Smooth muscle cell (in vitro differentiated cells): ENCODE measurements around the gene PRKAG2. TPM values are rescaled to one million over a fixed set of nuclear protein-coding genes. Genes with fewer than 3 reads are reported as not detected.
"Not testable (repeated sequence)": the region's sequence is repeated elsewhere in the genome, so short reads cannot be mapped to it uniquely, and the experiment has no call there.

Experiments
- DNase-seq: peaks from one replicate; lab custom pipeline; 2025; ENCODE audit not compliant: unreplicated experiment; lab: John Stamatoyannopoulos, UW
- H2AFZ ChIP-seq: fragments of 200-600 bp; sonication (generic); 2 replicates; pipeline ENCODE4 v1.6.0; 2016; ENCODE audit warnings: antibody characterized with exemption, low read depth, mild to moderate bottlenecking
- H3F3A ChIP-seq: fragments of 200-600 bp; sonication (generic); 2 replicates; pipeline ENCODE4 v1.6.0; 2017; ENCODE audit warnings: antibody characterized with exemption, low read depth
- H3K27ac ChIP-seq: fragments of 200-600 bp; sonication (generic); 2 replicates; pipeline ENCODE4 v1.5.1; 2016; ENCODE audit warnings: low read depth, mild to moderate bottlenecking
- H3K27me3 ChIP-seq: fragments of 200-600 bp; sonication (generic); 2 replicates; pipeline ENCODE4 v1.6.1; 2016; ENCODE audit warnings: low read depth, mild to moderate bottlenecking
- H3K36me3 ChIP-seq: fragments of 200-600 bp; sonication (generic); 2 replicates; pipeline ENCODE4 v1.5.1; 2016; ENCODE audit warnings: low read depth
- H3K4me1 ChIP-seq: fragments of 200-600 bp; sonication (generic); 2 replicates; pipeline ENCODE4 v1.5.1; 2016; ENCODE audit warnings: low read depth
- H3K4me2 ChIP-seq: fragments of 200-600 bp; sonication (generic); 2 replicates; pipeline ENCODE4 v1.6.0; 2016; ENCODE audit warnings: mild to moderate bottlenecking
- H3K4me3 ChIP-seq: fragments of 200-600 bp; sonication (generic); 2 replicates; pipeline ENCODE4 v1.5.1; 2016; ENCODE audit warnings: mild to moderate bottlenecking
- H3K79me2 ChIP-seq: fragments of 200-600 bp; sonication (generic); 2 replicates; pipeline ENCODE4 v1.6.0; 2016; ENCODE audit warnings: low read depth, mild to moderate bottlenecking
- H3K9ac ChIP-seq: fragments of 200-600 bp; sonication (generic); 2 replicates; pipeline ENCODE4 v1.6.0; 2016; ENCODE audit warnings: low read depth
- H3K9me3 ChIP-seq: fragments of 200-600 bp; sonication (generic); replicated peaks from 2 replicates; pipeline ENCODE4 v1.5.1; 2016; ENCODE audit warnings: low read depth
- H4K20me1 ChIP-seq: fragments of 200-600 bp; sonication (generic); 2 replicates; pipeline ENCODE4 v1.6.0; 2016; ENCODE audit warnings: low read depth
- WGBS: methylation state at CpG from one replicate; pipeline ENCODE4 v1.1.7; 2016; ENCODE audit warnings: low lambda C conversion rate; 5-methylcytosine and 5-hydroxymethylcytosine counted together
- polyA plus RNA-seq: library from polyadenylated mRNA; unstranded; fragments of >200 nt; fragmentation: Nextera tagmentation; extraction: Ambion mirVana; gene quantifications from 2 replicates; pipeline ENCODE4 v1.2.1, GENCODE V29; 2016
- total RNA-seq: library from RNA; depleted of rRNA; stranded (reverse); fragments of >200 nt; gene quantifications from 2 replicates; pipeline ENCODE4 v1.2.3, GENCODE V29; 2014
- TF ChIP-seq, protein P1 (sequence below): fragments of 200-600 bp; sonication (generic); IDR thresholded peaks from 2 replicates; pipeline ENCODE4 v1.5.1; 2017; ENCODE audit warnings: borderline replicate concordance, mild to moderate bottlenecking, antibody characterized with exemption; ENCODE audit not compliant: insufficient read depth, poor library complexity, severe bottlenecking

The PRKAG2 gene
- total and polyA plus RNA-seq, 2 experiments from 2014 or later = 3.5 to 3.9 TPM

DNA sequence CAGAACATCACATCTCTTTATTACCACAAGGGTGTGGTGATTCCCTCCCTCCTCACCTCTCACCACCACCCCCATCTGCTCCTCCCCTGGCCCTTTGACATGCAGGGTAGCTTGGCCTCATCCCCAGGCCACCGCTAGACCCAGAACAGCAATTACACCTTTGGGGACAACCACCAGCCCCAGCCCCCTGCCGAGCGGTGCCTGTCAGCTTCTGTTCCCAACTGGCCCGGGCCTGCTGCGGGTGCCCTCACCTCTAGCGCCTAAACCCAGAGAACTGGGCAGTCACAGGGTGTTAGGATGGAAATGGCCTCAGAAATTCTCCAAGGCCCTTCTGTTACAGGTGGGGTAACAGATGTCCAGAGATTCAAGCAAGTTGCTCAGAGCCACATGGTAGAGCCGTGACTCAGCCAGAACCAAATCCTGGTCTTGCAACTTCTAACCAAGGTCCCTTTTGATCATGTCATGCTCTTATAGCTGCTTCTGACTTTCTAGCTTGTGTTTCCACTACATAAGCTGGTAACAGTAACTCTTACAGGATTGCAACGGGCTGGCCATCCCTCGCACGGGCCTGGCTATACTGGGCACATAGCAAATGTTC, 78.0 kb downstream of the PRKAG2 start:
- H3K27me3 ChIP-seq = no peaks in the 10 kb centered on the region
- no peak overlapping the region for H3K4me2 ChIP-seq
- H3K4me3 ChIP-seq = no peak overlapping the region
- no peak overlapping the region for H2AFZ ChIP-seq
- H3K36me3 ChIP-seq = no peaks in the 10 kb centered on the region
- 92% methylated on average over 10 of the region's 10 CpGs for WGBS
- H3F3A ChIP-seq = no peaks in the 10 kb centered on the region
- no peak for DNase-seq
- no peak overlapping the region for H3K9ac ChIP-seq
- no peaks in the 10 kb centered on the region for H3K9me3 ChIP-seq
- H3K27ac ChIP-seq = no peak overlapping the region
- no peaks in the 10 kb centered on the region for H4K20me1 ChIP-seq
- TF ChIP-seq, protein P1, sequence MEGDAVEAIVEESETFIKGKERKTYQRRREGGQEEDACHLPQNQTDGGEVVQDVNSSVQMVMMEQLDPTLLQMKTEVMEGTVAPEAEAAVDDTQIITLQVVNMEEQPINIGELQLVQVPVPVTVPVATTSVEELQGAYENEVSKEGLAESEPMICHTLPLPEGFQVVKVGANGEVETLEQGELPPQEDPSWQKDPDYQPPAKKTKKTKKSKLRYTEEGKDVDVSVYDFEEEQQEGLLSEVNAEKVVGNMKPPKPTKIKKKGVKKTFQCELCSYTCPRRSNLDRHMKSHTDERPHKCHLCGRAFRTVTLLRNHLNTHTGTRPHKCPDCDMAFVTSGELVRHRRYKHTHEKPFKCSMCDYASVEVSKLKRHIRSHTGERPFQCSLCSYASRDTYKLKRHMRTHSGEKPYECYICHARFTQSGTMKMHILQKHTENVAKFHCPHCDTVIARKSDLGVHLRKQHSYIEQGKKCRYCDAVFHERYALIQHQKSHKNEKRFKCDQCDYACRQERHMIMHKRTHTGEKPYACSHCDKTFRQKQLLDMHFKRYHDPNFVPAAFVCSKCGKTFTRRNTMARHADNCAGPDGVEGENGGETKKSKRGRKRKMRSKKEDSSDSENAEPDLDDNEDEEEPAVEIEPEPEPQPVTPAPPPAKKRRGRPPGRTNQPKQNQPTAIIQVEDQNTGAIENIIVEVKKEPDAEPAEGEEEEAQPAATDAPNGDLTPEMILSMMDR = no peak
- H3K79me2 ChIP-seq = no peaks in the 10 kb centered on the region
- H3K4me1 ChIP-seq = no peaks in the 10 kb centered on the region

DNA sequence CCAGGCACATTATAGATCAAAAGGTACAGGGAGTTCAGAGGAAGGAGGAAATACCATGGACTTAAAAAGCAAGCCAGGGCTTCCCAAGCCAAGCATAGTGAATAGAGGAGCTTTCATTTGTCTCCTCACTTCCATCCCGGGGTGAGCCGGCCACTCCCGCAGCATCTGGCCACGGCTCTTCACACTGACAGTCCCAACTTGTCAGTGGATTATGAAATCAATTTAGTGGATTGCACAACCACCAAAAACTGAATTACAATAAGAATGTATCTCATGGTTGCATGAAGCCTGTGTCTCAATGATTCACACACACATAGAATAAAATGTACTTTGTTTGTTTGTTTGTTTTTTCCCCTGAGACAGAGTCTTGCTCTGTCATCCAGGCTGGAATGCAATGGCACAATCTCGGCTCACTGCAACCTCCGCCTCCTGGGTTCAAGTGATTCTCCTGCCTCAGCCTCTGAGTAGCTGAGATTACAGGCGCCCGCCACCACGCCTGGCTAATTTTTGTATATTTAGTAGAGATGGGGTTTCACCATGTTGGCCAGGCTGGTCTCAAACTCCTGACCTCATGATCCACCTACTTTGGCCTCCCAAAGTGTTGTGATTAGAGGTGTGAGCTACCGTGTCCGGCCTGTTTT, 79.1 kb downstream of the PRKAG2 start:
- not testable (repeated sequence) for DNase-seq, H3K27ac ChIP-seq, H3K79me2 ChIP-seq, H3K4me3 ChIP-seq, H4K20me1 ChIP-seq, H3K4me1 ChIP-seq, H3K9me3 ChIP-seq, H3K4me2 ChIP-seq, H3K27me3 ChIP-seq, H2AFZ ChIP-seq, H3F3A ChIP-seq, H3K9ac ChIP-seq, H3K36me3 ChIP-seq
- WGBS = 88% methylated on average over 11 of the region's 11 CpGs

DNA sequence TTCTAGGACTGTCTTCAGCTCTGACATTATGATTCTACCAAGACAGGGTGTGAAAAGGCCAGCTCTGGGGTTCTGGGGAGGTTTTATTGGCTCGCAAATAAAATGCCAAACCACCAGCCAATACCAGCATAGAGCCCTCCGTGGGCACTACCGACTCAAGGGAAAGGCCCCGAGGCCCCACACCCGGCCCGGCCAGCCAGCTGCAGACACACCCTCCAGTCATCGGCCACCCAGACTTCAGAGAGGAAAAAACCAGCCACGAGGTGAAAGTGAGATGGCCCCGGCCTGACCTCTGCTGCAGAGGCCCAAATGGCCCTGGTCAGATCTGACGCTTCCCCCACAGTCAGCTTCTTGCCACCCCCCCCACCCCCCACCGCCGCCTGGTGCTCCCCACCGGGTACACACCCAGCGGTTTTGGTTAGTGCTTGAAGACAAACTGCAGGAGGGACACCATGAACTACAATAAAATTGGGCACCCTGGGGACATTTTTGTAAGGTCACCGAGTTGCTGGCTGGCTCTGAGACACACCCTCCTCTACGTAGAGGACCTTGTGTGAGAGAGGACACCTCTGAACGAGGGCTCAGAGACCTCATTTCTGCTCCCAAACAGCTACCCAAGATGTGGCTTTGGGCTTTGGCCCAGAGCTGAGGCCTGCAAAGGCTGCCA, 79.9 kb downstream of the PRKAG2 start:
- no peak overlapping the region for H3K4me3 ChIP-seq
- H2AFZ ChIP-seq = no peak overlapping the region
- H3K79me2 ChIP-seq = no peaks in the 10 kb centered on the region
- TF ChIP-seq, protein P1 = no peak
- H3K4me2 ChIP-seq = no peak overlapping the region
- 85% methylated on average over 15 of the region's 17 CpGs for WGBS
- H3K27me3 ChIP-seq = no peaks in the 10 kb centered on the region
- no peaks in the 10 kb centered on the region for H3F3A ChIP-seq
- no peak for DNase-seq
- H3K9ac ChIP-seq = no peak overlapping the region
- H3K9me3 ChIP-seq = no peaks in the 10 kb centered on the region
- H3K36me3 ChIP-seq = no peaks in the 10 kb centered on the region
- H3K4me1 ChIP-seq = no peaks in the 10 kb centered on the region
- H4K20me1 ChIP-seq = no peaks in the 10 kb centered on the region
- no peak overlapping the region for H3K27ac ChIP-seq

DNA sequence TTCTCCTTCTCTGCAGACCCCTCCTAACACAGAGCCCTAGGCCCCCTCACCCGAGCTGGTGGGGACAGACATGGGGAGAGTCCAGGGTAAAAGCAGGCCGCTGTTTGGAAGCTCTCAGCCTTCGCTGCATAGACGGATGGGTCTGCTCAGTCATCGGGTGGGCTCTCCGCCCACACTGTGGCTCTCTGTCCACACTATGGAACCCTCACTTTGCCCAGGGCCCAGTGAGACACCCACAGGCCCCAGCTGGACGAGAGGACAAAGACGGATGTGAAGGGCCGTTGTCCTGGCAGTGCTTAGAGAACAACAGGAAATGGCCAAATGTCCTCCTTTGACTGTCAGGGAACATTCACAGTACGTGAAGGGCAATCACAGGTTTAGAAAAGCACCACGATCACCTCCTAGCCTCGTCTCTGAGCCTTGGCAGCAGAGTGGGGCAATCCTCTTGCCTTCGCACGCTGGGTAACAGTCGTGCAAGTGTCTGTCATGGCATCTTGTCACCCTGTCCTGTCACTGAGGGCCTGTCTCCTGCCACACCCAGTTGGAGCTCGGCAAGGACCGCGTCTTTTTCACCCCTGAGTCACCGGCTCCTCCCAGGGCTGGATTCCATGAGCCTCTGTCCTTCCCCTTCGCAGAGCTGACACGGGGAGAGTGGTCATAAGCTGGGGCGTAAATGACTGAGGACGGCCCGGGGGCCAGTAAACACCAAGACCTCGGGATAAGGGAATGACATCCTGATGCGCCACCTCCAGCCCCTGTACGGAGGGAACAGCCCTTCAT, 80.6 kb downstream of the PRKAG2 start:
- no peak overlapping the region for H3K27ac ChIP-seq
- no peak overlapping the region for H3K9ac ChIP-seq
- no peaks in the 10 kb centered on the region for H3K36me3 ChIP-seq
- no peak overlapping the region for H3K4me2 ChIP-seq
- DNase-seq = no peak
- H4K20me1 ChIP-seq = no peaks in the 10 kb centered on the region
- no peaks in the 10 kb centered on the region for H3K9me3 ChIP-seq
- H2AFZ ChIP-seq = no peak overlapping the region
- no peaks in the 10 kb centered on the region for H3K79me2 ChIP-seq
- H3K27me3 ChIP-seq = no peaks in the 10 kb centered on the region
- no peaks in the 10 kb centered on the region for H3F3A ChIP-seq
- no peak overlapping the region for H3K4me3 ChIP-seq
- WGBS = 71% methylated on average over 27 of the region's 27 CpGs
- H3K4me1 ChIP-seq = no peaks in the 10 kb centered on the region
- TF ChIP-seq, protein P1 = no peak
